H54 (cell line): ENCODE results near the gene THSD4.

Experiments
- DNase-seq: peaks from one replicate; pipeline ENCODE4 v3.0.0; 2011; ENCODE audit warnings: low spot score, mixed read lengths; ENCODE audit not compliant: insufficient read length
- FAIRE-seq: peaks from 3 replicates; lab custom pipeline; 2011; peaks lifted over from hg19 to GRCh38; lab: Jason Lieb, UNC
- POLR2A ChIP-seq: IDR thresholded peaks from 2 replicates; pipeline ENCODE4 v1.6.1; 2011; ENCODE audit warnings: low read depth, mild to moderate bottlenecking, low read length

Gene THSD4

DNA sequence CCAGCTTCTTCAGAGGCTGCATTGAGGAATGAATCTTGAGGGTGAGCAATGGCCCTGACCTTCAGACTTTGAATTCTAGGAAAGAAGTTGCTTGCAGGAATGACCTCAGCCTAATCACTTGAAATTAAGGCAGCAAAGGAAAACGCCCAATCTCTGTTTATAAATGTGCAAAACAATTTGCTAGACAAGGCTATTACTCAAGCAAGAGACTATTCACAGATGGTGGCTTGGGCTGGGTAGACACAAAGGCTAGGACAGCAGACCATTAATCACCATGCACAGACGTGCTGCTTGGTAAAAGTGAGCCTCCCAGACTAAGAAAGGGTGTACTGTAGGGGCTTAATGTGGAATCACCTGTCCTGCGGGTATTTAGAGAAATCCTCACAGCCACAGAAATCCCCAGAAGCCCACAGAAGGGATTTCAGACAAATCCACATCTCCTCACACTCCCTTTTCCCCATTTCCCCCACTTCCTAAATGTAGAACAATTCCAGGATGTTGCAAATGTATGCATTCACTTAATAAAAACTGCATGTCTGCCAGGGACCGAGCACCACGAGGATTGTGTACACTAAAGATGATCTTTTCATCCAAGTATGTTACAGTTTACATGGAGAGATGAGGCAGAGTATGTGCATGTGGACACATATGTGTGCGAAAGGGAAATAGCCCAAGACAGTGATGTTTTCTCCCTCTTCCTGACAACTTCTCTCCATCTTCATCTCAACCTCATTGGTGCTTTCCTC, 259.5 kb downstream of the THSD4 start:
- no peak for TF ChIP-seq POLR2A
- FAIRE-seq (no peak), DNase-seq (no peak)

DNA sequence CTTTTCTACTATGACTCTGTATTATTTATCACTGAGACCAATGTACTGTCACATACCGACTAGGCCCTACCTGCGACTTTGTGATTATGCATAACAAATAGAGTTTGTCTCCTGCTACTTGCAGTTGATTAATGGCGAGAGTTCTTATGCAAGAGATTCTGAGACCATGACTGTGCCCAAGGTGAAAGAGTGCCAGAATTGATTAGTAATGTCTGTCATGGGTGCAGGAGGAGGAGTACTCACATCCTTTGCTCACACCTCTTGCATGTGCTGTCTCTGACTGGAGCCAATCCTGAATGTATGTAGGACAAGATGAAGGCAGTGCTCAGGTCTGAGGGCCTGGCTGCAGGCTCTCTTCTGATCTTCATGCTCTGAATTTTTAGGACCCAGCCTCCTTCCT, 260.7 kb downstream of the THSD4 start:
- DNase-seq (no peak), FAIRE-seq (no peak)
- TF ChIP-seq POLR2A: no peak

DNA sequence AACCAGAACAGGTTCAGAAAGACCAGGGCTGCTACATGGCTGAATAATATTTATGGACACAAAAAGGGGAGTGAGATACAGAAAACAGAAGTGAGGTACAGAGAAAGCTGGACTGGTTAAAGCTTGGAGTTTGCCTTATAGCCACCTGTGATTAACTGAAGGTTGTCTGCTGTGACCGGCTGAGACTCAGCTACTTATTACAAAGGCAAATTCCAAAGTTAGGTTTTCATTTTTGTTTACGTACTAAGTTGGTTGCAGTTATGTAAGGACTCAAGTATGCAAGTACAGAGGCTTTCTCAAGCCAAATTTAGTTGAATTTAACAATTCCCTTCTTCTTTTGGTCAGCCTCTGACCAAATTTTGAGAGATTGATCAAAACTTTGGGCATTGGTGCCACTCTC, 264.6 kb downstream of the THSD4 start:
- no peak for TF ChIP-seq POLR2A
- no peak for FAIRE-seq
- DNase-seq: no peak

DNA sequence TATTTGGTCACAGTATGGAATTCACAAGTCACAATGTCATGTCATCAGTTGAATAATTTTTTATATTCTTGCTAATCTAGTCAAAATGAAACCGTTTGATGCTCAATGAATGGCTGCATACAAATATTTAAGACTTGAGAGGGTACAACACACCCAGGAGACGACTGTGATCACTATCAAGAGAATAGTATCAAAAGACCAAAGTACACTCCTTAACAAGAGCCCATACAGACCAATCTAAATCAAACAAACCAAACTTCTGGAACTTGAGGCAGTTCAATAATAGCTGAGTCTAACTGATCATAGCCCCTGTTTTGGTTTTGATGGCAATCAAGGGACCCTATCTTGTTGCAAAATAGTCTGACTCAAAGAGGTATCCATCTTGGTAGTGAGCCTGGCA, 265.1 kb downstream of the THSD4 start:
- FAIRE-seq: no peak
- no peak for DNase-seq
- TF ChIP-seq POLR2A: no peak

DNA sequence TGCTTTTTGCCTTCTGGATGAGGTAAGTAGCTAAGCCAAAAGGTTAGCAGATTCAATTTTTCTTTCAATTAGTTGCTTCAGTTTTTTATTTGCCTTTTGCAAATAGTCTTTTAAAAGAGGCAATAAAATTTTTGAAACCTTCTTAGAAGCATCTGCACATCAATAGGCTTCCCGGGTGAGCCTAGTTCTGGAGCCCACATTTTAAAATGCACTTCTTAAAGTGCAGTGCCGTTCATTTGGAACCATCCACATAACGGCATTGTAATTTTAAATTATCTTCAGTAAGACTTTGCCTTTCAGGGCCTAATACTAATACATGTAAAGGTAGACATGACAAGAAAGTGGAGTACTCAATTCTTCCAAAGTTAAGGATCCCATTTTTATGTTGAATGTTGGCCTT, 269.2 kb downstream of the THSD4 start:
- FAIRE-seq: no peak
- TF ChIP-seq POLR2A: no peak
- no peak for DNase-seq

- DNase-seq (no peak), FAIRE-seq (no peak)
These were observed 269.8 kb downstream of the THSD4 start for GRCh38 chr15:71385026-71385425.

GRCh38 chr15:71385457-71385856, 270.2 kb downstream of the THSD4 start:
- no peak for FAIRE-seq
- DNase-seq: no peak
- no peak for TF ChIP-seq POLR2A

More at GRCh38 chr15:71385026-71385425, 269.8 kb downstream of the THSD4 start:
- TF ChIP-seq POLR2A: no peak

GRCh38 chr15:71386005-71386404, 270.7 kb downstream of the THSD4 start:
- TF ChIP-seq POLR2A: no peak
- FAIRE-seq: no peak
- DNase-seq: no peak

- TF ChIP-seq POLR2A: no peak
- DNase-seq (no peak), FAIRE-seq (no peak)
These were observed 271.4 kb downstream of the THSD4 start for GRCh38 chr15:71386448-71387236.

DNA sequence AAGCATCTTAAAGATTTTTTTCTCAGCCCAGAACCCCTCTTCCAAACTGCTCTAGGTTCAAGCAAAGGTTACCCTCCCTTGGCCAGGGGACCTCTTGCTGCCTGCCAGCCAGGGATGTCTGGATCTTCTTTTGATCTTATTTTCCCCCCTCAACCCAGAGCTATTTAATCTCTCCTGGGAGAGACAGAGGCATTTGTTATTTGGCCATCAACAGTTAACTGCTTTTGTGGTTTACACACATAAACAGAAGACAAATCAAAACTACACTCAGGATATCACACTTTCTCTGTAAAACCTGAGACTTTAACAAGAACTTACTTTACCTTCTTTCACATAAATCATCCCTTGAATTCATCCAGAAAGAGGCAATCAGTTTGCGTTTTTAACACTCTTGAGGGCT, 272.5 kb downstream of the THSD4 start:
- DNase-seq (no peak), FAIRE-seq (no peak)
- no peak for TF ChIP-seq POLR2A

DNA sequence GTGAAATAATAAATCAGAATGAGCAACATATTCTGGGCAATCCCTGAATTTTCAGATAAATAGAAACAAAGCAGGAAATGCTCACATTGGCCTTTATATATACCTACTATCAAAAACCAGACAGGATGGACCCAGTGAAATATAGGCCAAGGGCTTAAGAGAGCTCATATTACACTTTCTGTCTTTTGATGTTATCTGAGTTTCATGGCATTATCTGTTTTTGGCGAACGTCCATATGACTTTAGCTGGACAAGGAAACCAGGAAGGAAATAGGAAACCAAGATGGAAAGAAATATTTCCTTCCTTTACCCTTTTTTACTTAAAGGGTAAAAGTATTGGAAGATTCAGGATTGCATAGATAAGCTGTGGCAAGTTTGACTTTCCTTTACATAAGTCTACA, 274.8 kb downstream of the THSD4 start:
- no peak for DNase-seq
- no peak for TF ChIP-seq POLR2A
- no peak for FAIRE-seq

- no peak for DNase-seq
- no peak for TF ChIP-seq POLR2A
- no peak for FAIRE-seq
These were observed 276.3 kb downstream of the THSD4 start for GRCh38 chr15:71391421-71392088.

DNA sequence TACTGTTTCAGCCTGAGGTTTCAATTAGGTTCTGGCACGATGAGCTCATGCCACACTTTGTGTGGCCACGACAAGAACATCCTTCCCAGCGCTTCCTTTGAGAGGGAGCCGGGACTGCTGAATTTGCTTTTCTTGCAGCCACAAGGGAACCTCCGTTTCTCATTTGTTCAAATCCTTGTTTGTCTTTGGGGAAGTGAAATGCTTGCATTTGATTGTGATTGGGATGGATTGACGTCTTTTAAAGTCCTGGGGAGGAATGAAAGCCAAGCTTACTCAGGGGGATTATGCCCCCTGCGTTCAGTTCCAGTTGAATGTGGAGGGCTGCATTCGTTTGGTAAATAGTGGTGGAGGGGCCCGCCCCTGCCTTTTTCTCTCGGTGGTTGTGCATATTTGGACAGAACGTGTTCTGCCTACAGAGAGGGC, 277.6 kb downstream of the THSD4 start:
- FAIRE-seq: no peak
- no peak for TF ChIP-seq POLR2A
- DNase-seq: no peak

GRCh38 chr15:71393383-71393782, 278.1 kb downstream of the THSD4 start:
- no peak for FAIRE-seq
- TF ChIP-seq POLR2A: no peak
- DNase-seq: no peak
